OCI-LY3 (cell line): ENCODE data around the gene LEAP2.
A peak's percentile ranks its signal among the peaks of the same experiment; 100 is the strongest.

Experiments
- EZH2phosphoT487 ChIP-seq: fragments of 200-600 bp; shearing (Covaris generic); IDR thresholded peaks from 2 replicates; pipeline ENCODE4 v1.6.1; 2018; ENCODE audit warnings: antibody characterized with exemption, mixed run types, low read depth
- TF ChIP-seq, protein P1 (sequence below): fragments of 200-600, 300-600 bp; sonication (generic); IDR thresholded peaks from 2 replicates; pipeline ENCODE4 v1.5.1; 2014; ENCODE audit warnings: antibody characterized with exemption, low read length, low read depth

DNA sequence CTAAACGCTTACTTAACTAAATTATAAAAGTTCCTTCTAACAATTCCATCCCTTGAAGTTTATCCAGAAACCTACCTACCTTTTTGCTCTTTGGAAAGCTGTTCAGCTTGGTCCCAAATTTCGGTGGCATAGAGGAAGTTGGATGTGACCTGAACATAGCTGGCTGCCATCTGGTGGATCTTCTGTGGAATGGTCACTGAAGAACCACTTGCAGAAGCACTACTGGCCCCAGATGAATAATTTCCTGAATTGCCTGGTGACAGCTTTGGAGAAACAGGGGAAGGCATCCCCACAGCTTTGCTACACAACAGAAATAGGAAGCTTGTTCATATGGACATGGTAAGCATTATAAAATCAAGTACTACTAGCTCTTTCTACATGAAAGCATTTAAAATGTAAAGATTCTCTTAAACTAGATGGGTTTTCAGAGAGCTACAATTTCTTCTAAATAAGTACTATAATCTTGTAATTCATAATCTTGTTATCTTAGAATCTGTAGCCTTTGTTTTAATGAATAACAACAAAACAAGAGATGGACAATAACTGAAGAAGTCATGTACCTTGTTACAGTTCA lies 9.9 kb downstream of the LEAP2 start:
- TF ChIP-seq, protein P1, sequence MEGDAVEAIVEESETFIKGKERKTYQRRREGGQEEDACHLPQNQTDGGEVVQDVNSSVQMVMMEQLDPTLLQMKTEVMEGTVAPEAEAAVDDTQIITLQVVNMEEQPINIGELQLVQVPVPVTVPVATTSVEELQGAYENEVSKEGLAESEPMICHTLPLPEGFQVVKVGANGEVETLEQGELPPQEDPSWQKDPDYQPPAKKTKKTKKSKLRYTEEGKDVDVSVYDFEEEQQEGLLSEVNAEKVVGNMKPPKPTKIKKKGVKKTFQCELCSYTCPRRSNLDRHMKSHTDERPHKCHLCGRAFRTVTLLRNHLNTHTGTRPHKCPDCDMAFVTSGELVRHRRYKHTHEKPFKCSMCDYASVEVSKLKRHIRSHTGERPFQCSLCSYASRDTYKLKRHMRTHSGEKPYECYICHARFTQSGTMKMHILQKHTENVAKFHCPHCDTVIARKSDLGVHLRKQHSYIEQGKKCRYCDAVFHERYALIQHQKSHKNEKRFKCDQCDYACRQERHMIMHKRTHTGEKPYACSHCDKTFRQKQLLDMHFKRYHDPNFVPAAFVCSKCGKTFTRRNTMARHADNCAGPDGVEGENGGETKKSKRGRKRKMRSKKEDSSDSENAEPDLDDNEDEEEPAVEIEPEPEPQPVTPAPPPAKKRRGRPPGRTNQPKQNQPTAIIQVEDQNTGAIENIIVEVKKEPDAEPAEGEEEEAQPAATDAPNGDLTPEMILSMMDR = peak; percentile 62
- TF ChIP-seq EZH2phosphoT487 = no peak
